Omental fat pad (tissue), 4 donors: ENCODE measurements around the gene SPTSSB. TPM values are rescaled to one million over a fixed set of nuclear protein-coding genes. Genes with fewer than 3 reads are reported as not detected.

Experiments
- ATAC-seq: fragments of 150-250 bp; one replicate; pipeline ENCODE4 v1.9.1; 2016; ENCODE audit warnings: mild to moderate bottlenecking, moderate library complexity; ENCODE audit not compliant: low FRiP score
- DNase-seq: peaks from one replicate; pipeline ENCODE4 v3.0.0-alpha.2; 2019; ENCODE audit warnings: low spot score
- total RNA-seq, 4 donors: library from RNA; depleted of rRNA; stranded (reverse); fragments of >200 nt; gene quantifications; one replicate each; pipeline ENCODE4 v1.1.0, GENCODE V29; 2016
- TF ChIP-seq, protein P1 (sequence below), 3 donors: fragments of 450-650 bp; IDR thresholded peaks; one replicate each; pipeline ENCODE4 v1.5.1; 2016 to 2017; ENCODE audit warnings: antibody characterized with exemption in 3 of 3, mild to moderate bottlenecking in 3 of 3, moderate library complexity in 2 of 3

SPTSSB gene
- total RNA-seq, 4 donors from 2014 or later, result 0.09 to 0.19 TPM; not detected in 2

DNA sequence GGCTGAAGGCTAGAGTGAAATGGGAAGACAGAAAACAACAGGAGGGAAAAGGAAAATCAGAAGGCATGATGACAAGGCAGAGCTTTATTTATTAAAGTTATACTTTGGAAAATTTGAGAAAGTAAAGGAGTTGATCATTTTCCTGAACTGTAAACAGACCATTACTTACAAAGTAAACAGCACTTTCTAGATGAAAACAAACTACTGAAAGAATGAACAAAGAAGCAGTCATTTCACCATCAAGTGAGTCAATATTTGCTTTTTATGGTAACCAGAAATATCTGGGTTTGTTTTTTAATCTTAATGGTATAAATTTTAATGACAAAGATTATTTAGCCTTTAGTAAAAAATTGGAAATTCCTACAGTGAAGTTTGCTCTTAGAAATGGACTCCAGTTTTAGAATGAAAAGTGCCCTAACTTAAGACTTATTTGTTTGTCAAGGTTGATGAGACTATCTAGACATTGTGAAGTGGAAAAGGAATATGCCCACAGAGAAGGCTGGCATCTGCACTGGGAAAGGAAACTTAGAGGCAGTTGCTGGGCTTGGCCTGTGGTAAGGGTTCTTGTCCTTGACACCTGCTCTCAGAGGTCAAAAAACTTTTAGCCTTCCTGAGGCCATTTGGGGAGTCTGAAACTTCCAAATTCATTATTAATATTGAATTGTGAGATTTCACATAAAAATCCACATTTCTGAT, 47.2 kb downstream of the SPTSSB start:
- DNase-seq, result no peak
- TF ChIP-seq, protein P1, sequence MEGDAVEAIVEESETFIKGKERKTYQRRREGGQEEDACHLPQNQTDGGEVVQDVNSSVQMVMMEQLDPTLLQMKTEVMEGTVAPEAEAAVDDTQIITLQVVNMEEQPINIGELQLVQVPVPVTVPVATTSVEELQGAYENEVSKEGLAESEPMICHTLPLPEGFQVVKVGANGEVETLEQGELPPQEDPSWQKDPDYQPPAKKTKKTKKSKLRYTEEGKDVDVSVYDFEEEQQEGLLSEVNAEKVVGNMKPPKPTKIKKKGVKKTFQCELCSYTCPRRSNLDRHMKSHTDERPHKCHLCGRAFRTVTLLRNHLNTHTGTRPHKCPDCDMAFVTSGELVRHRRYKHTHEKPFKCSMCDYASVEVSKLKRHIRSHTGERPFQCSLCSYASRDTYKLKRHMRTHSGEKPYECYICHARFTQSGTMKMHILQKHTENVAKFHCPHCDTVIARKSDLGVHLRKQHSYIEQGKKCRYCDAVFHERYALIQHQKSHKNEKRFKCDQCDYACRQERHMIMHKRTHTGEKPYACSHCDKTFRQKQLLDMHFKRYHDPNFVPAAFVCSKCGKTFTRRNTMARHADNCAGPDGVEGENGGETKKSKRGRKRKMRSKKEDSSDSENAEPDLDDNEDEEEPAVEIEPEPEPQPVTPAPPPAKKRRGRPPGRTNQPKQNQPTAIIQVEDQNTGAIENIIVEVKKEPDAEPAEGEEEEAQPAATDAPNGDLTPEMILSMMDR (IDR thresholded peaks at IDR 0.05), result no peak
- no peak for ATAC-seq

DNA sequence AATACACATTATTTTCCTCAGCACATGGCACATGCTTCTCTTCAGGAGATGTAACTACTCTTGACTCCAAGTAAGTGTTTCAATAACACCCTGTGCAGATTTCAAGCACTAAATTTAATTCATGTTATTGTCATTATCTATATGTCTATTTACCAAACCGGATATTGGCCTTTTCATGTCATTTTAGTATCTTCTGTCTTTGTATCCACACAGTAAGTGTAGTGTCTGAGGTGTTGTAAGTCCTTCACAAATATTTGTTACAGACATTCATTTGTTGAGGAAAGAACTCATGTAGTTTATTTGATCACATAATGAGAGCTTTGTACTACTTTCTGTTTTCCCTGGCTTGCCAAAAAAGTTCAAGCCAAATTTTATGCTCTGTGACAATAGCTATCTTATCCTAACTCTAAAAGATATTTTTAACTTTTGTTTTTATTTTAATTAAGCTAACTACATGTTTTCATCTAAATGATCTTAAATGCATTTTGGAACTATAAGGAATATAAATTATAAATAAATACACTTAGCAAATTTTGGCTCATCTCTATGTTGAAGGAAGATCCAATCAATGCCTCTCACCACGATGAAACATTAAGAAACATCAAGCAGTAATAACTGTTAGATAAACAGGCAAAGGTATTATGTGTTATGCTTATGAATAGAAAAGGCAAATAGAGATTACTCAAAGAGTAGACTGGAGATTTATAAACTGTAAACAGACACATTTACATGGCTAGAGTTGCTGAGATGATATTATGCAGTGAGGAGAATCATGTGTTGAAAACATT, 48.3 kb downstream of the SPTSSB start:
- DNase-seq (no peak), ATAC-seq (no peak)
- TF ChIP-seq, protein P1 (IDR thresholded peaks at IDR 0.05), result no peak

DNA sequence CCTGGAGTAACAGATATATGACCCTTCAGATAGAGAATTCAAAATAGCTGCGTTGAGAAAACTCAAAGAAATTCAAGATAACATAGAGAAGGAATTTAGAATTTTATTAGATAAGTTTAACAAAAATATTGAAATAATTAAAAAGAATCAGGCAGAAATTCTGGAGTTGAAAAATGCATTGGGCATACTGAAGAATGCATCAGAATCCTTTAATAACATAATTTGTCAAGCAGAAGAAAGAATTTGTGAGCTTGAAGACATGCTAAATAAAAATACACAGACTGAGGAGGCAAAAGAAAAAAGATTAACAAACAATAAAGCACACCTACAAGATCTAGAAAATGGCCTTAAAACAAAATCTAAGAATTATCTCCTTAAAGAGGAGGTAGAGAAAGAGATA, 50.5 kb downstream of the SPTSSB start:
- DNase-seq (no peak), ATAC-seq (no peak)
- TF ChIP-seq, protein P1 (IDR thresholded peaks at IDR 0.05), result no peak

DNA sequence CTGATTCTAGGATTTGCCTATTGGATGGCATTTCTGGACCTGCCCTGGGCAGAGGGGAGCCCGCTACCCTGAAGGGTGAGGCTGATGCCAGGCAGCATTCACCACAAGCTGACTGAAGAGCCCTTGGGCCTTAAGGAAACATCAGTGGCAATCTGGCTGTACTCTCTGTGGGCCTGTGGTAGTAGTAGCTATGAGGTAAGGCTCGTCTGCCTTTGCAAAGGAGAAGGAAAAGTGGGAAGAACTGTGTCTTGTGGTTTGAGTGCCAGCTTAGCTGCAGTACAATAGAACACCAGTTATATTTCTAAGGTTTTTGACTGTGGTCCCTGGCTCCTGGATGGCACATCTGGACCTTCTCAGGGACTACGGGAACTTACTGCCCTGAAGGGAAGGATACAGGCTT, 51.5 kb downstream of the SPTSSB start:
- TF ChIP-seq, protein P1 (IDR thresholded peaks at IDR 0.05), result no peak
- DNase-seq (no peak), ATAC-seq (no peak)

DNA sequence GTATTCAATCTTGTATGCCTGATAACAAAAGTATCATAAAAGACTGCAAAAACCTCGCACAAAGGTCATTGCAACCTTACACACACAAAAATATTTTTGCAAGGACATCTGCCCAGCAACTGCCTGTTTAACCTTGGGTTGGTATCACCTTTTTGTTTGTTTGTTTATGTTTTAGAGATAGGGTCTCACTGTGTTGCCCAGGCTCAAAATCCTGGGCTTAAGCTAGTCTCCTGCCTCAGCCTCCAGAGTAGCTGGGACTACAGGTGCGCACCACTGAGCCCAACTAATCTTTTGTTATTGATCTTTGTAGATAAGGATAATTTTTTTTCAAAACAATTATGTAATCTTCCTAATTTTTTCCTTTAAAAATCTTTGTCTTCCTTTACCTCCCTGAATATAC, 54.2 kb downstream of the SPTSSB start:
- TF ChIP-seq, protein P1 (IDR thresholded peaks at IDR 0.05), result no peak
- DNase-seq (no peak), ATAC-seq (no peak)

DNA sequence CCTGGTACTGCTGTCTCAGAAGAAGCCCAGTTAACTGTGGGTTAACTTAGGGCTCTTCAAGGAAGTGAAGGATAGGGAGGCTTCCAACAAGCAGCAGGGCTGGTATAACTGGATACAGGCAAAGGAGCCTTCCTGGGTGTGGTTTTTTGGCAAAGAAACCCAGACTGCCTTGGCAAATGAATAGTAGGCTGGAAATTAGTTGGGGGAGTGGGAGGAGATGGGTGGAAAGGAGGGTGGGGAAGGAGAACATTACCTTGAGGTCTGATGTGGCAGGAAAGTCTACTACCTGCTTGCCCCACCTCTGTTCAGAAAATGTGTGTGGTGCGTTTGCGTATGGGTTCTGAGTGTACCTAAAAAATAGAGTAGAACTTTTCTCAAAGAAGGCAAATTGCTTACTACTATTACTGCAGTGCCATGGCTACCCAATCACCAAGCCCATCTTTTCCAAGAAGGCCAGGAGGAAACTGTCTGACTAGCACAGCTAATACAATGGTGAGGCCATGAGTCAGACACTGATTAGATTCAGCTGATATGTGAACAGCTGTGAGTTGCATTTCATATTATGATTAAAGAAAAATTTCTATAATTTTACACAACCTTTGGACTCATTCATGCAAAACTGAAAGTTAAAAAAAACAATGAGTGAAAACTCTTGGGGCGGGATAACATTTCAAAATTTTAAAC, 55.2 kb downstream of the SPTSSB start:
- TF ChIP-seq, protein P1 (IDR thresholded peaks at IDR 0.05), result no peak
- no peak for ATAC-seq

More for the DNA sequence above, 55.2 kb downstream of the SPTSSB start:
- DNase-seq, result no peak
